ENCODE data around the gene MPDZ.

Gene MPDZ

DNA sequence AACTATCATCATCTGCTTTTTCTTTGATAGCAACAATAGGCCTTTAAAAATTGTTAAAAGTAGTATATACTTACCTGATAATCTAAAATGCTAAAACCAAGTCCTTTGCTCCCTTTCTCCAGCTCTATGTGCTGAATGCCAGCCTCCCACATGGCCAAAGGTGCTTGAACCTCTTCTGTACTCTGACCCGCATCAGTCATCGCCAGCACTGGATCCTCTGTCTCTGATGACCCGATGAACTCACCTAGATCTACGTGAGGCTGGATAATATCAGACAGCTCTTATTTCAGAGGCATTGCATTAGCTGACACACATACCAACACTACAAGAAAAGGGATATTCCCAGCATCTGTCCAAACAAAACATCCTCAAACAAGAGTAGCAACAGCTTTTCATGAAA is 89.5 kb downstream of the MPDZ start:
- no peak for TF ChIP-seq EZH2phosphoT487 (conservative IDR thresholded peaks at IDR 0.05; ENCODE audit: low read length)
- TF ChIP-seq, protein P1, sequence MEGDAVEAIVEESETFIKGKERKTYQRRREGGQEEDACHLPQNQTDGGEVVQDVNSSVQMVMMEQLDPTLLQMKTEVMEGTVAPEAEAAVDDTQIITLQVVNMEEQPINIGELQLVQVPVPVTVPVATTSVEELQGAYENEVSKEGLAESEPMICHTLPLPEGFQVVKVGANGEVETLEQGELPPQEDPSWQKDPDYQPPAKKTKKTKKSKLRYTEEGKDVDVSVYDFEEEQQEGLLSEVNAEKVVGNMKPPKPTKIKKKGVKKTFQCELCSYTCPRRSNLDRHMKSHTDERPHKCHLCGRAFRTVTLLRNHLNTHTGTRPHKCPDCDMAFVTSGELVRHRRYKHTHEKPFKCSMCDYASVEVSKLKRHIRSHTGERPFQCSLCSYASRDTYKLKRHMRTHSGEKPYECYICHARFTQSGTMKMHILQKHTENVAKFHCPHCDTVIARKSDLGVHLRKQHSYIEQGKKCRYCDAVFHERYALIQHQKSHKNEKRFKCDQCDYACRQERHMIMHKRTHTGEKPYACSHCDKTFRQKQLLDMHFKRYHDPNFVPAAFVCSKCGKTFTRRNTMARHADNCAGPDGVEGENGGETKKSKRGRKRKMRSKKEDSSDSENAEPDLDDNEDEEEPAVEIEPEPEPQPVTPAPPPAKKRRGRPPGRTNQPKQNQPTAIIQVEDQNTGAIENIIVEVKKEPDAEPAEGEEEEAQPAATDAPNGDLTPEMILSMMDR (IDR thresholded peaks at IDR 0.05; ENCODE audit: insufficient read depth, low read length, poor library complexity, severe bottlenecking), result no peak
- H4K20me1 ChIP-seq (ENCODE audit: low read depth, low read length), result no peaks in the 10 kb centered on the region
- H3K4me2 ChIP-seq (ENCODE audit: low read depth, low read length, poor library complexity, severe bottlenecking), result no peak overlapping the region
- no peak overlapping the region for H3K27ac ChIP-seq (ENCODE audit: low read depth, low read length)
- H3K9me2 ChIP-seq (replicated peaks; ENCODE audit: insufficient read depth, low read length), result no peaks in the 10 kb centered on the region
- no peak overlapping the region for H3K9ac ChIP-seq (ENCODE audit: low read length)
- H3F3A ChIP-seq (ENCODE audit: insufficient read depth), result no peaks in the 10 kb centered on the region
- no peaks in the 10 kb centered on the region for H3K36me3 ChIP-seq (ENCODE audit: low read length)
- no peaks in the 10 kb centered on the region for H3K27me3 ChIP-seq (ENCODE audit: low read length)
- H3K4me3 ChIP-seq (ENCODE audit: insufficient read depth, low read length, poor library complexity, severe bottlenecking), result no peak overlapping the region
- H3K9me3 ChIP-seq (ENCODE audit: insufficient read depth, low read length), result no peaks in the 10 kb centered on the region
- no peaks in the 10 kb centered on the region for H3K79me2 ChIP-seq (ENCODE audit: insufficient read depth, low read length)
- no peak overlapping the region for H2AFZ ChIP-seq (ENCODE audit: low read depth, low read length, severe bottlenecking)

DNA sequence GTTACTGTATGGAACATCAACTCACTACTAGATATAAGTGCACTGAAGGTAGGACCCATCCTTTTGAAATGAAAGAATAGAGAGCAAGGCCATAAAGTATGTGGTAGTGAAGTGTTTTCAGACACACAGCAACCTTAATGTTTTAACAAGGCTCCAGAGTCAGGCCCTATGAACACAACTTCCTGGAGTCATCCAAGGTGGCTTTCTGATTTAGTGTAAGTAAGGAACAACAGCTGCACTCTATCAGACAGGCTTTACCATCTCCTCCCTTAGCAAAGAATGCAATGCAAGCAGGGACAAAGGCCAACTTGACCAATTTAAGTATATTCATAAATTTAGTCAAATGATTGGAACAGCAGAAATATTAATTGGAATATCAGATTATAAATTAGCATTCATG is 90.1 kb downstream of the MPDZ start:
- H3K36me3 ChIP-seq (ENCODE audit: low read length), result no peaks in the 10 kb centered on the region
- no peak overlapping the region for H3K9ac ChIP-seq (ENCODE audit: low read length)

DNA sequence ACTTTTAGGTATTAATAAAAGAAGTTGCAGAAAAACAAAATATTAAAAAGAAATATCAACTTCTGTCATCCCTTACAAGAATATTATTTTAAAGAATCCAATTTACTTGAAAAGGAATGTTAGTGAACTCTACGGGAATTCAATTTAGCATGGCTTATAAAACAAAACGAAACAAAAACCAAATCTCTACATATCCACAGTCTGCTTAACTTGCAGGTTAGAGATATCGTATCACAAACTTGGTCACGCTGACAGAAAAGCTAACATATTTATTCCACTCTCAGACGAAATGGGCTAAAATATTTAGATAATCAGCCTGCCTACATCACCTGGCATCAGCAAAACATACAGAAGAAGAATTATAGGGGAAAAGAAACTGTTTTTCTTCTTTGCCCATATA is 92.7 kb downstream of the MPDZ start:
- Histone ChIP-seq H3K27me3 (ENCODE audit: low read length) (no peaks in the 10 kb centered on the region), H3K9me2 (replicated peaks; ENCODE audit: insufficient read depth, low read length) (no peaks in the 10 kb centered on the region), H3K9ac (ENCODE audit: low read length) (no peak overlapping the region), H3K36me3 (ENCODE audit: low read length) (no peaks in the 10 kb centered on the region), H3F3A (ENCODE audit: insufficient read depth) (no peaks in the 10 kb centered on the region), H3K4me2 (ENCODE audit: low read depth, low read length, poor library complexity, severe bottlenecking) (no peak overlapping the region), H2AFZ (ENCODE audit: low read depth, low read length, severe bottlenecking) (no peak overlapping the region), H3K9me3 (ENCODE audit: insufficient read depth, low read length) (no peaks in the 10 kb centered on the region), H4K20me1 (ENCODE audit: low read depth, low read length) (no peaks in the 10 kb centered on the region), H3K4me3 (ENCODE audit: insufficient read depth, low read length, poor library complexity, severe bottlenecking) (no peak overlapping the region), H3K27ac (ENCODE audit: low read depth, low read length) (no peak overlapping the region), H3K79me2 (ENCODE audit: insufficient read depth, low read length) (no peaks in the 10 kb centered on the region)
- no peak for TF ChIP-seq EZH2phosphoT487 (conservative IDR thresholded peaks at IDR 0.05; ENCODE audit: low read length)
- TF ChIP-seq, protein P1 (IDR thresholded peaks at IDR 0.05; ENCODE audit: insufficient read depth, low read length, poor library complexity, severe bottlenecking), result no peak

More for the DNA sequence above, 90.1 kb downstream of the MPDZ start:
- no peak overlapping the region for H2AFZ ChIP-seq (ENCODE audit: low read depth, low read length, severe bottlenecking)
- no peaks in the 10 kb centered on the region for H3F3A ChIP-seq (ENCODE audit: insufficient read depth)
- no peak overlapping the region for H3K4me2 ChIP-seq (ENCODE audit: low read depth, low read length, poor library complexity, severe bottlenecking)
- no peaks in the 10 kb centered on the region for H3K27me3 ChIP-seq (ENCODE audit: low read length)
- no peak overlapping the region for H3K27ac ChIP-seq (ENCODE audit: low read depth, low read length)
- no peak overlapping the region for H3K4me3 ChIP-seq (ENCODE audit: insufficient read depth, low read length, poor library complexity, severe bottlenecking)
- no peaks in the 10 kb centered on the region for H3K9me2 ChIP-seq (replicated peaks; ENCODE audit: insufficient read depth, low read length)
- TF ChIP-seq, protein P1 (IDR thresholded peaks at IDR 0.05; ENCODE audit: insufficient read depth, low read length, poor library complexity, severe bottlenecking), result no peak
- TF ChIP-seq EZH2phosphoT487 (conservative IDR thresholded peaks at IDR 0.05; ENCODE audit: low read length), result no peak
- no peaks in the 10 kb centered on the region for H3K9me3 ChIP-seq (ENCODE audit: insufficient read depth, low read length)
- no peaks in the 10 kb centered on the region for H4K20me1 ChIP-seq (ENCODE audit: low read depth, low read length)
- no peaks in the 10 kb centered on the region for H3K79me2 ChIP-seq (ENCODE audit: insufficient read depth, low read length)

Measured in SU-DHL-6 (cell line).